ENCODE results near the gene KCNQ1.

DNA sequence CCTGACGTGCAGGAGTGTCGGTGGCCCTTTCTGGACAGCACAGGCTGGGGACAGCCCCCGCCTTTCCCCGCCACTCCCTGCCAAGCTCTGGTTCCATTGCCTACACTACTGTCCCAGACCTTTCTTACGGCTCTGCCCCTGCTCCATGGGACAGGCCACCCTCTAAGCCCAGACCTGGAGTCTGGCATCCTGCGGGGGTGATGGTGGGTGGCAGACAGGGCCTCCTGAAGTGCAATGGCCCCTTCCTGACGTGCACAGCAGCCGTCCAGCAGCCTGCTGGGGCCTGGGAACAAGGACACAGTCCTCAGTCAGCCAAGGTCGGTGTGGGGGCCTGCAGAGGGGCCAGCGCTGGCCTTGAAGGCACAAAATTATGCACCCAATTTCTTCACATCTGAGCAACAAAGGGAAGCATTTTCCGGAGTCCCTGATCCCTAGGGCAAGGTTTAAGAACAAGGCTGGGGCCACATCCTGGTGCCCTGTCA, 334.7 kb downstream of the KCNQ1 start:
- no peak for TF ChIP-seq CTCF (IDR thresholded peaks at IDR 0.05)
- no peak for TF ChIP-seq EZH2 (IDR thresholded peaks at IDR 0.05; ENCODE audit: borderline replicate concordance, insufficient read depth, low read depth, low read length, poor library complexity, severe bottlenecking)

All from B cell (primary cell).